NCI-H1092 treated with DMSO at 0.1 percent for 48 hours (cell line): ENCODE measurements around the gene TCIRG1.

Experiments
- DNase-seq: peaks from one replicate; lab custom pipeline; 2025; lab: John Stamatoyannopoulos, UW

TCIRG1 gene

DNA sequence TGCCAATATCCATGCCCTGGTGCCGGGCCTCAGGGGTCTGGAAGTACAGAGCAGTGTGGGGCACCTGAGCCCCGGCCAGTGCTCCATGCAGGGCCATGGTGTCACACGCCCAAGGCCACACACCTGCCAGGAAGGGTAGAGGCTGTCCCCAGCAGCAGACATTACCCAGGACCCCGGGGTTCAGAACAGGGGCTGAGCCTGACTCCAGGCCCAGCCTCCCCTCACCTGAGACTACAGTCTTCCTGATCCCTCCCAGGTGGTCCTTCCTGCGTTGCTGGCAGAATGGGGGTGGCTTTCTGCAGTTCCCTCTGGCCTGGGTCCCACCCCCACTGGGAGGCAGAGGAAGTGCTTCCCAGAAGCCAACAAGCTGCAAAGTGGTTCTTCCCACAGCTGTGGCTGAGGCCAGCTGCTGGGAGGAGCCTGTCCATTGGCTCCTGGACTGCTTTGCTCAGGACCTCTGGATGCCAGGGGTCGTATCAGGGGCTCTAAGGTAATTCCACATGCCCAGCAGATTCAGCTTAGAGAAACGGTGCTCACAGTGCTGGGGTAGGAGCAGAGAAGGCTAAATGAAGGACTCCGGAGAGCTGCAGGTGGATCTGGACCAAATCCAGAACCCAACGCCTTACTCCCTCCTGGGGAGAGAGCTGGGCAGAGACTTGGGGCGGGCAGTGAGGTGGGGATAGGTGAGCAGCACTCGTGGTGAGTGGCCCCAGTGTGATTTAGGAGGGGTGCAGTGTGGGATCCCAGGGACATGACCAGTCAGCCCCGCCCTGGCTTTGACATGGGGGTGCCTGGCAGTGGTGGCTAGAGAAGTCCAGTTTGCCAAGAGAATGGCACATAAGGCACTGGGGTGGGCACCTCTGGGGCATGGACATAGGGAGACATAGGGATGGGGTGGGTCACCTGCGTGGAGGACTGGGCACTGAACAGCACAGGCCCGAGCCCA lies 12.6 kb downstream of the TCIRG1 start:
- DNase-seq = no peak

GRCh38 chr11:68052137-68052873 lies 13.5 kb downstream of the TCIRG1 start:
- no peak for DNase-seq

- no peak for DNase-seq
Observed at GRCh38 chr11:68053117-68053516, 14.3 kb downstream of the TCIRG1 start.

DNA sequence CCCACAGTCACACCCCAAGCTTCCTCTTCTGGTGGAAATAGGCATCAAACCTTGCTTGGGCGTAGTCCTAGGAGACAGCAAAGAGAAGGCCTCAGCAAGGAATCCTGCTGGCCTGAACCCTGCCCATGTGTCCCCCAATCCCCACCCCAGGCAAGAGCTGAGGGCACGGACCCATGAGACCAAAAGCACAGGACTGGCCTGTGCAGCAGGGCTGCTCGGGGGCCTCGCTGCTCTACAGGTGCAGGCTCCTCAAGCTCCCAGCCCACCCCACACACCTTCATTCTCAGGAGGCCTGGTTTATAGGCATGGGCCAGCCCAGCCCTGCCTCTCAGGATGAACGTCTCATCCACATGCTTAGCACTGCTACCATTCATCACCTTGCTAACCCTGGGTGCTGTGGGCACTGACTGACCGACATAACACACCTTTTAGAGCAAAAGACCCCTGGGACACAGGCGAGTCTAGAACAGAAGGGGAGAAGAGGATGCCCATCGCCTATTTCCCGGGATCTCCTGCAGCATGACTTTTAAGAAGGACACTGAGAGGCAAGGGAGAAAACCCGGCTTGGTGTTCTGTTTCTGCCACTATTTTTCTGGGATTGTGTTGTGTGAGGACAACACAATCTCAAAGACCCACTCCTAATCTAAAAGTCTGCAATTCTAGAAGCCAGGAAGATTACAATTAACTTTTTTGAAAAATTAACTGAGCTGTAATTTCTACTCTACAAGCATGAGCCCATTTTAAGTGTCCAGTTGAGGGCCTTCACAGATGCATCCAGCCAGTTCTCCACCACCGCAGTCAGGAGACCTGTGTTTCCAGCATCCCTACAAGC lies 15.4 kb downstream of the TCIRG1 start:
- no peak for DNase-seq

GRCh38 chr11:68056317-68057285 lies 17.8 kb downstream of the TCIRG1 start:
- DNase-seq = no peak

DNA sequence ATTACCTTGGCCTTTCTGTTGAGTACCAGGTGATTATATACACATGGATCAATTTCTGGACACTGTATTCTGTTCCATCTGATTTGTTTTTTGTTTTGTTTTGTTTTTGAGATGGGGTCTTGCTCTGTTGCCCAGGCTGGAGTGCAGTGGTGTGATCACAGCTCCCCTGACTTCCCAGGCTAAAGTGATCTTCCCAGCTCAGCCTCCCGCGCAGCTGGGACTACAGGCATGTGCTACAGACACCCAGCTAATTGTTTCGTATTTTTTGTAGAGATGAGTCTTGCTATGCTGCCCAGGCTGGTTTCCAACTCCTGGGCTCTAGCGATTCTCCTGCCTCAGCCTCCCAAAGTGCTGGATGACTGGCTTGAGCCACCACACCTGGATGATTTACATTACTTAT lies 19.0 kb downstream of the TCIRG1 start:
- no peak for DNase-seq

DNA sequence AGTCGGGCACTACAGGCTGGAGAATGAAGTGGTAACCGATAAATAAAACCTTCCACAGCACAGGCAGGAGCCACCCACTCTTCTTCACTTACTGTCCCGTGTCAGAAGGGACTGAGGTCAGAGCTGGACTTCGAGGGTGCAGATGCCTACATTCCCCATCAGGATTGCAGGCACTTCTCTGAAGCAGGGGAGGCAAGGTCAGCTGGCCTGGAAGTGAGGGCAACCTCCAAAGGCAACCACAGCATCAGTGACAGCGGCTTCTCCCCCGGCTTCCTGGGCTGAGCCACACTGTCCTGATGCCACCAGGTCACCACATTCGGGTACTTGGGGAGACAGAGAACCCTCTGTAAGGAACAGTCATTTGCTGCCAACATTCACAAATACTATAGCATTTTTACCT lies 22.7 kb downstream of the TCIRG1 start:
- DNase-seq = no peak

GRCh38 chr11:68064926-68065325 lies 26.1 kb downstream of the TCIRG1 start:
- DNase-seq = no peak

- DNase-seq = no peak
Observed at GRCh38 chr11:68065841-68066240, 27.0 kb downstream of the TCIRG1 start.

DNA sequence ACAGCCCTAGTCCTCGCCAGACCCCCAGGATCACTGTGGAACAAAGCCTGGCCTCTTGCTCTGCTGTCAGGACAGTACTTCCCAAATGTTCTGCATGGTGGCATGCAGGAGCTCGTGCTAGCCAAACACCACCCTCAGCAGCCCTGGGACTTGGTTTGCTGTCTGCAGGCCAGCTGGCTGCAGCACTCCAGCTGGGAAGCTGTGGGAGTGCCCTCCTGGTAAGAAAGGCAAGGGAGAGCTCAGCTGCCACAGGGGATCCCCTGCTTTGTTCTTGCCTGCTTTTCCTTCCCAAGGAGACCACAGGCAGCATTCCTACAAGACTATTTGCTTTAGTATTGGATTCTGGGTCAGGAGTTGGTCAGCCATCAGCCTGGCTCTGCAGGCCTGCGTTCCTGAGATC lies 27.9 kb downstream of the TCIRG1 start:
- DNase-seq = no peak

GRCh38 chr11:68067991-68068390 lies 29.2 kb downstream of the TCIRG1 start:
- DNase-seq = no peak

DNA sequence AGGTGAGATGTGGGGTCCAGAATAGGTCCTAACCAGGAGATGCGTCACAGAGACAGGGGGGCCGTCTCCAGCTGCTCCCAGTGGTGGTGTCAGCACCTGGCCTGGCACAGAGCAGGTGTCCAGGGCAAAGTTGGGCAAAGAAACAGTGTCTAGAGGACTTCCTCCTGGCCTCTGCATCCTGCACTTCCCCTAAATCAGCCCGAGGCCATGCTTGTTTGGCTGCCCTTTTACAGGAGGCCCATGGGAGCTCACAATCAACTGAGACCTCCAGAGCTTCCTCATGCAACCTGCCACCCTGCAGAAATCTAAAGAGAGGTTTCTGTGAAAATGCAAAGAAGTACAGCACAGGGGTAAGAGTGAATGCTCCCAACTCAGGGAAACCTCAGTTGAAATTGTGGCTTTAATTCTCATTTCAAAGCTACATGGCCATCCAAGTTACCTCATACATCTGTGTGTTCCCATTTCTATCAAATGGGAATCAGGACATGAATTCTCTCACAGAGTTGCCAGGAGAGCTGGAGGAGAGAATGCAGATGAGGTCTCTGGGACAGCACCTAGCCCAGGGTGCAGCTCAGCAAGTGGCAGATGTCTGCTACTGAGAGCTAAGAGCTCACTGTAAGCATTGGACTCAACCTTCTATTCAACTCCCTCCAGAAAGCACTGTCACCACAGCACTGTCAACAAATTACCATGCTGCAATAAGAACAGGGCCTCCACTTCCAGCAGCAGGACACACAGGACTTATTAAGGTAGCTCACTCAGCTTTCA lies 32.6 kb downstream of the TCIRG1 start:
- no peak for DNase-seq

DNA sequence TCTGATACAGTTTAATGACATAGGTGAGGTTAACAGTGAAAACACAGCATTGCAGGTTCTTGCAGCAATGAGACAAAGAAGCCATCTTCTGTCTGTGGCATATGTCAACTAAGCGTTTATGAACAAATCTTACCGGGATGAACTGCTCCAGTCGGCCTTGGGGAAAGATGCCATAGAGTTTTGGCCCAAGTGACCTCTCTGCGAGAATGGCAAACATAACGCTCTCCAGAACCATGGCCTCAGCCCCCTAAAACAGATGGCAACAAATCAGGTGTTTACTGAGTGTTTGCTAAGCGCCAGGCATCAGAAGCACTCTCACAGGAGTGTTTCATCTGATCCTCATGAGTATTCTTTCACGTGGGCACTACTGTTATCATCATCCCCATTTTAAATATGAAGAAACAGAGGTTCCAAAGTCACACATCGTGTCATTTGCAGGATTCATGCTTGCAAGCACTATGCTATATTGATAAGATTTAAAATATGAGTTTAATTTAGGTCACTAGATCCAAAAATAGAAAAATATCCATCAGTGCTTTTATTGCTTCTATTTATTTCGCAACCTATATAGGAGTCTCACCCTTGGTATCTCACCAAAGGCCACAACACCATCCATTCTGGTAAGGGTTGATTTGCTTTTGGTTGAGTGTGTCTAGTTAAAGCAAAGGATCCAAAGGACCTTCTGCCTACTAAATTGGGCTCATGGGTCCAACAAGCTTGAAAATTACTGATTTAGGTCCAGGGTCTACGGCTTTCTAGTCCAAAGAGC lies 35.9 kb downstream of the TCIRG1 start:
- DNase-seq = peak; percentile 26

GRCh38 chr11:68076371-68077042 lies 37.7 kb downstream of the TCIRG1 start:
- DNase-seq = no peak

DNA sequence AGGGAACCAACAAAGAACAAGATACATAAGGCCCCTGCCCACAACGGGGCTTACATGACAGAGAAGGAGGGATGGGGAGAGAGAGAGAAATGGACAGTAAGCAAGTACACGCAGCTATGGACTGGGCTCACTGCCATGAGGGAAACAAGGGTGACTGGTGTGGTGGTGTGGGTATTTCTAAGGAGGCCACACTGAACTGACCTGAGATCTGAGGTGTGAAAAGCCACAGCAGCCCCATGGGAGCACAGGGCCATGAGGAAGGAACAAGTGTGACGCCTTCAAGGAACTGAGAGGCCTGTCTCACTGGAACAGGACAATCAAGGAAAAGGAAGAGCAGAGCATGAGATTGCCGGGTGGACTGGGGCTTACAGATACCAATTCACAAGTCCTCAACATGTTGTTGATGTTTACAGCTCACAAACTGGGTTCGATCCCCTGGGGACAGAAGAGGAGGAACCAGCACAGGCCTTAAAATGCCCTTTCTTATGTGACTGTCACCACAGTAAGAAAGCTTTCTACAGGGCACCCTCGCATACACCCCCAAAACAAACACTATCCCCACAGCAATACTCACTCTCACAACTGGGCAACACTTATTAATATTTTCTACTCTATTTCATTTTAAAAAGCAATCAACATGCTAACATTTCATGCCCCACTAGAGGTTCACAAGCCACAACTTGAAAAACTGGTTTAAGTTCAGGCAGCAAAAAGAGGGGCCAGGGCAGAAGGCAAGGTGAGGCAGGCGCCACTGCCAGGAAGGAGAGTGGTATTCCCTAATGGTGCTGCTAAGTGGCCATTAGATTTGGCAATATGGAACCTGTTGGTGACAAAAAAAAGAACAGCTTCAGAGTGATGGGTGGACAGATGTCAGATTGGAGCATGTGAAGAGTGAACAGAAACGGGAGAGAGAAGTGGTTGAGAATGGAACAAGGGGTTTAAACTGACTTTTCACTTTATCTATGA lies 39.1 kb downstream of the TCIRG1 start:
- DNase-seq = no peak

GRCh38 chr11:68080860-68081259 lies 42.0 kb downstream of the TCIRG1 start:
- no peak for DNase-seq

- DNase-seq = no peak
Observed at GRCh38 chr11:68081691-68082090, 42.9 kb downstream of the TCIRG1 start.

DNA sequence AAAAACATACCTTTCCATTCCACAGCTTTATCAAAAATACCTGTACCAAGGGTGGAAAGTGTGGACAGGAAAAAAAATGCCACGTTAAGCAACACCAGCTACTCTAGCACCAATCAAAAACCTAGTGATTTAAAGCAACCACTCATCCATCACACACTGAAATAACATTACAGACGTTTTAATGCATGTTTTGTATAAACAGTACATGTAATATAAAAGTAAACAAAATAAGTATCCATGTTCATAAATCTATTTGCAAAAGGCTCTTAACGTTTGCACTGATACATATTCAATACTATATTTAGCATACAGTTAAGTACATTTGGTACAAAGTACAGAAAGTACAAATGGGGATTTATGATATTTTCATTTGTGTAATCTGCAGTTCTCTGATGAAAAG lies 43.7 kb downstream of the TCIRG1 start:
- no peak for DNase-seq
